GM12878 (cell line): Measurements from ENCODE around the gene ELAVL4. TPM values are rescaled to one million over a fixed set of nuclear protein-coding genes. Genes with fewer than 3 reads are reported as not detected.

Experiments used
- ATAC-seq: fragments of 200-7000 bp; cut with Tn5 transposase; 3 replicates; pipeline ENCODE4 v1.9.1; 2020; ENCODE audit warnings: mild to moderate bottlenecking, moderate library complexity
- BruUV-seq: library from RNA; stranded (reverse); fragments of 400-500 nt; replicated peaks from 2 replicates; lab custom pipeline; 2021; lab: Mats Ljungman, UMichigan
- CTCF ChIA-PET: fragments of 300-600 bp; sonication (Branson Sonifier 250); formaldehyde crosslinking; extraction: SDS; loops from one replicate; lab custom pipeline; 2021; ENCODE audit warnings: inconsistent platforms; lab: Yijun Ruan, JAX
- POLR2A ChIA-PET: fragments of 350-600 bp; formaldehyde crosslinking; extraction: SDS; loops from one replicate; lab custom pipeline; 2021; ENCODE audit warnings: inconsistent platforms; lab: Charles Lee
- RAD21 ChIA-PET: fragments of 300-600 bp; sonication (Branson Sonifier 250); formaldehyde crosslinking; loops from one replicate; lab custom pipeline; 2023; ENCODE audit warnings: antibody characterized with exemption; ENCODE audit not compliant: unreplicated experiment; lab: Charles Lee
- SMC1A ChIA-PET: fragments of 300-600 bp; sonication (Branson Sonifier 250); formaldehyde crosslinking; loops from one replicate; lab custom pipeline; 2023; ENCODE audit not compliant: unreplicated experiment, uncharacterized antibody; lab: Charles Lee
- DNase-seq: peaks from one replicate; pipeline ENCODE4 v3.0.0-alpha.2; 2011; ENCODE audit warnings: low read depth, low spot score
- FAIRE-seq: peaks from 3 replicates; lab custom pipeline; 2011; peaks lifted over from hg19 to GRCh38; lab: Jason Lieb, UNC
- H2AFZ ChIP-seq: 2 replicates; pipeline ENCODE4 v1.6.0; 2011; ENCODE audit warnings: low read depth, low read length, control low read depth; ENCODE audit not compliant: control insufficient read depth
- H3K27ac ChIP-seq: 2 replicates; pipeline ENCODE4 v1.5.1; 2011; ENCODE audit warnings: control low read depth; ENCODE audit not compliant: control insufficient read depth, insufficient read depth
- H3K27me3 ChIP-seq, 2 experiments: replicated peaks in 1 of 2; 2 replicates each; pipeline versions ENCODE4 v1.6.0 to v1.6.1; 2011; ENCODE audit warnings: low read length in 1 of 2; ENCODE audit not compliant: control insufficient read depth in 2 of 2, insufficient read depth in 2 of 2
- H3K36me3 ChIP-seq, 2 experiments: 2 replicates each; pipeline ENCODE4 v1.5.1; 2011; ENCODE audit warnings: low read length in 1 of 2; ENCODE audit not compliant: control insufficient read depth in 2 of 2, insufficient read depth in 2 of 2
- H3K4me1 ChIP-seq: 2 replicates; pipeline ENCODE4 v1.6.1; 2011; ENCODE audit warnings: mild to moderate bottlenecking, low read length, moderate library complexity, mixed read lengths; ENCODE audit not compliant: control insufficient read depth, insufficient read depth
- H3K4me2 ChIP-seq: 2 replicates; pipeline ENCODE4 v1.6.0; 2011; ENCODE audit warnings: control low read depth; ENCODE audit not compliant: control insufficient read depth, insufficient read depth
- H3K4me3 ChIP-seq: fragments of 200-600 bp; sonication (generic); 2 replicates; pipeline ENCODE4 v1.5.1; 2016
- H3K79me2 ChIP-seq: 2 replicates; pipeline ENCODE4 v1.6.0; 2011; ENCODE audit warnings: low read length; ENCODE audit not compliant: control insufficient read depth, insufficient read depth
- H3K9ac ChIP-seq: 2 replicates; pipeline ENCODE4 v1.8.0; 2011; ENCODE audit warnings: low read length, control low read depth, mixed read lengths; ENCODE audit not compliant: control insufficient read depth, insufficient read depth
- H3K9me3 ChIP-seq: replicated peaks from 3 replicates; pipeline ENCODE4 v1.5.1; 2011; ENCODE audit warnings: mild to moderate bottlenecking, low read length; ENCODE audit not compliant: control insufficient read depth, insufficient read depth
- H4K20me1 ChIP-seq: 2 replicates; pipeline ENCODE4 v1.6.0; 2011; ENCODE audit not compliant: control insufficient read depth, insufficient read depth
- NFIC ChIP-seq: IDR thresholded peaks from 2 replicates; pipeline ENCODE4 v1.6.1; 2012; ENCODE audit warnings: low read depth, mild to moderate bottlenecking, inconsistent platforms, low read length, moderate library complexity
- NR2C1 ChIP-seq: fragments of 450-650 bp; IDR thresholded peaks from 2 replicates; pipeline ENCODE4 v1.6.1; 2017; ENCODE audit warnings: antibody characterized with exemption, mild to moderate bottlenecking, moderate library complexity
- SREBF2 ChIP-seq: IDR thresholded peaks from 2 replicates; pipeline ENCODE4 v1.6.1; 2012; ENCODE audit warnings: mild to moderate bottlenecking, low read length
- TBL1XR1 ChIP-seq: IDR thresholded peaks from 2 replicates; pipeline ENCODE4 v1.6.1; 2012; ENCODE audit warnings: low read depth, low read length, improper control_type of control experiment
- WGBS: methylation state at CpG from one replicate; pipeline ENCODE4 v1.1.6; 2016; ENCODE audit warnings: low lambda C conversion rate; ENCODE audit not compliant: insufficient replicate concordance, insufficient coverage; ENCODE audit errors: missing lambda C conversion rate; 5-methylcytosine and 5-hydroxymethylcytosine counted together
- in situ Hi-C: fragments of 300-500 bp; cut with MboI; formaldehyde crosslinking; loops from 9 replicates; pipeline ENCODE4 v1.14.3; 2018; ENCODE audit warnings: mixed read lengths
- intact Hi-C: fragments of 100-400 bp; cut with micrococcal nuclease; formaldehyde crosslinking; loops from one replicate; pipeline ENCODE4 v1.14.2; 2022; ENCODE audit not compliant: unreplicated experiment
- polyA plus RNA-seq, 11 experiments: library from polyadenylated mRNA; depleted of rRNA in 4 of 11; unstranded in 6 of 11; stranded (reverse) in 5 of 11; fragments of >200 nt; fragmentation: Nextera tagmentation in 4 of 11; fragmentation: Illumina TruSeq in 1 of 11; extraction: Ambion mirVana in 4 of 11; extraction: Trizol in 1 of 11; gene quantifications; 1 replicate in 1 of 11; 2 replicates in 10 of 11; pipeline versions ENCODE4 v1.2.1 to v1.2.3, GENCODE V29; 2011 to 2016; ENCODE audit warnings: inconsistent platforms in 2 of 11, missing spikeins in 2 of 11, low read depth in 1 of 11
- total RNA-seq, 4 experiments: library from RNA; depleted of rRNA in 3 of 4; stranded (reverse); fragments of >200 nt in 3 of 4; fragmentation: Illumina TruSeq in 1 of 4; extraction: Trizol in 1 of 4; gene quantifications; 2 replicates each; pipeline versions ENCODE4 v1.2.1 to v1.2.3, GENCODE V29; 2013 to 2021
- TF ChIP-seq, protein P1 (sequence below): fragments of 450-650 bp; IDR thresholded peaks from 2 replicates; pipeline ENCODE4 v1.6.1; 2017; ENCODE audit warnings: mild to moderate bottlenecking, low read depth, inconsistent platforms; ENCODE audit not compliant: poor library complexity, severe bottlenecking
- TF ChIP-seq, protein P2 (sequence below): fragments of 450-650 bp; IDR thresholded peaks from 2 replicates; pipeline ENCODE4 v1.6.1; 2016; ENCODE audit warnings: mild to moderate bottlenecking, moderate library complexity, borderline replicate concordance
- TF ChIP-seq, protein P3 (sequence below): fragments of 150-350 bp; IDR thresholded peaks from 2 replicates; pipeline ENCODE4 v1.6.1; 2016; ENCODE audit warnings: low read depth, low read length

Gene ELAVL4
- total and polyA plus RNA-seq, 10 of the 15 experiments (the other 5 are each of a cell fraction or from before 2014, with no cell fraction given): 0.10 to 0.53 (median 0.17) TPM; not detected in 6

DNA sequence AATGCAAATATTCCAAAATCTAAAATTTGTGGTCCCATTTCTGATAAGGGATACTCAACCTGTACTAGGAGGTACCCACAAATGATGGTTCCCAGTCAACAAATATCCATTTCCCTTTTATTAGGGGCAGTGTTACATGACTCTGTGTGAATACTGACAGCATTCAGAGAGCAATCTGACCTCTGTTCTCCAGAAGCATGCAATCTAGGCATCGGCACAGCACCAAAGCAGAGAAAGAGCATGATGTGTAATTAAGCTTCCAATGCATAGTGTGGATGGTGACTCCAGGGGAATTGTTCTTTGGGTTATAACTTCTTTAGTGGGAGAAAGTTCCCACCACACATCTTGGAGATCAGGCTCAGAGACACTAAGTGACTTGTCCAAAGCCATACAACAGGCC lies 71.6 kb downstream of the ELAVL4 start (continued):
- TF ChIP-seq, protein P1, sequence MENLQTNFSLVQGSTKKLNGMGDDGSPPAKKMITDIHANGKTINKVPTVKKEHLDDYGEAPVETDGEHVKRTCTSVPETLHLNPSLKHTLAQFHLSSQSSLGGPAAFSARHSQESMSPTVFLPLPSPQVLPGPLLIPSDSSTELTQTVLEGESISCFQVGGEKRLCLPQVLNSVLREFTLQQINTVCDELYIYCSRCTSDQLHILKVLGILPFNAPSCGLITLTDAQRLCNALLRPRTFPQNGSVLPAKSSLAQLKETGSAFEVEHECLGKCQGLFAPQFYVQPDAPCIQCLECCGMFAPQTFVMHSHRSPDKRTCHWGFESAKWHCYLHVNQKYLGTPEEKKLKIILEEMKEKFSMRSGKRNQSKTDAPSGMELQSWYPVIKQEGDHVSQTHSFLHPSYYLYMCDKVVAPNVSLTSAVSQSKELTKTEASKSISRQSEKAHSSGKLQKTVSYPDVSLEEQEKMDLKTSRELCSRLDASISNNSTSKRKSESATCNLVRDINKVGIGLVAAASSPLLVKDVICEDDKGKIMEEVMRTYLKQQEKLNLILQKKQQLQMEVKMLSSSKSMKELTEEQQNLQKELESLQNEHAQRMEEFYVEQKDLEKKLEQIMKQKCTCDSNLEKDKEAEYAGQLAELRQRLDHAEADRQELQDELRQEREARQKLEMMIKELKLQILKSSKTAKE: no peak

DNA sequence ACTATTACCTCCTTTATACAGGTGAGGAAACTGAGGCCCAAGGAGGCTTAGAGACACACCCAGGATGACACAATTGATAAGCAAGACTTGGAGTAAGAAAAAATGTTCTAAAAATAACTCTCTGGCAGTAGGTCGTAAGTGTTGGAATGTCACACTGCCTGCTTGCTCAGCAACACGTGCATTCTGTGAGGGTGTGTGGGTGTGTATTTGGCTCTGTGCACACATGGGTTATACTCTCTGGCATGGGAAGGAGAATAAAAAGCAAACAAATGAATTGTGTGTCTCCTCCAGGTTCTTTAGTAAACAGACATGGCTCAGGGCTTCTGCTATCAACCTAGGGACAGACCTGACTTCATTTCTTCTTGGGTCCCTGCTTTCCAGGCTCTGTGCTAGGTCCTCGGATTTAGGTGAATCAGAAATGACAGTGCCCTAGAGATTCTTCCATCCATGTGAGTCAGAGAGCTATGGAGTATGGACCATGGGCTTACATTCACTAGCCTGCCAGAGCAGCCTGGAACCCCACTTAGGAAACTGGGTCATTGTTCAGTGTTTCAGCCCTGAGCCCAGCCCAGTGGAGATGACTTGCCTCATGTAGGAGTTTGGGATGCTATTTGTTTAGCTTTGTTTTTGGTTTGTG lies 72.4 kb downstream of the ELAVL4 start:
- in situ Hi-C loops: no loop called here
- Histone ChIP-seq H2AFZ (no peak overlapping the region), H3K79me2 (no peaks in the 10 kb centered on the region), H3K9me3 (no peaks in the 10 kb centered on the region), H3K9ac (no peak overlapping the region), H3K27ac (no peak overlapping the region), H3K4me1 (no peaks in the 10 kb centered on the region), H3K27me3 (no peaks in the 10 kb centered on the region; a peak in 1 of 4 replicates), H3K4me2 (no peak overlapping the region), H3K4me3 (no peak overlapping the region), H3K36me3 (no peaks in the 10 kb centered on the region), H4K20me1 (no peaks in the 10 kb centered on the region)
- ChIA-PET POLR2A (no interaction called here), RAD21 (no interaction called here), CTCF (no interaction called here), SMC1A (no interaction called here)
- TF ChIP-seq SREBF2 (no peak), NR2C1 (no peak), NFIC (no peak), TBL1XR1 (no peak)
- TF ChIP-seq, protein P2, sequence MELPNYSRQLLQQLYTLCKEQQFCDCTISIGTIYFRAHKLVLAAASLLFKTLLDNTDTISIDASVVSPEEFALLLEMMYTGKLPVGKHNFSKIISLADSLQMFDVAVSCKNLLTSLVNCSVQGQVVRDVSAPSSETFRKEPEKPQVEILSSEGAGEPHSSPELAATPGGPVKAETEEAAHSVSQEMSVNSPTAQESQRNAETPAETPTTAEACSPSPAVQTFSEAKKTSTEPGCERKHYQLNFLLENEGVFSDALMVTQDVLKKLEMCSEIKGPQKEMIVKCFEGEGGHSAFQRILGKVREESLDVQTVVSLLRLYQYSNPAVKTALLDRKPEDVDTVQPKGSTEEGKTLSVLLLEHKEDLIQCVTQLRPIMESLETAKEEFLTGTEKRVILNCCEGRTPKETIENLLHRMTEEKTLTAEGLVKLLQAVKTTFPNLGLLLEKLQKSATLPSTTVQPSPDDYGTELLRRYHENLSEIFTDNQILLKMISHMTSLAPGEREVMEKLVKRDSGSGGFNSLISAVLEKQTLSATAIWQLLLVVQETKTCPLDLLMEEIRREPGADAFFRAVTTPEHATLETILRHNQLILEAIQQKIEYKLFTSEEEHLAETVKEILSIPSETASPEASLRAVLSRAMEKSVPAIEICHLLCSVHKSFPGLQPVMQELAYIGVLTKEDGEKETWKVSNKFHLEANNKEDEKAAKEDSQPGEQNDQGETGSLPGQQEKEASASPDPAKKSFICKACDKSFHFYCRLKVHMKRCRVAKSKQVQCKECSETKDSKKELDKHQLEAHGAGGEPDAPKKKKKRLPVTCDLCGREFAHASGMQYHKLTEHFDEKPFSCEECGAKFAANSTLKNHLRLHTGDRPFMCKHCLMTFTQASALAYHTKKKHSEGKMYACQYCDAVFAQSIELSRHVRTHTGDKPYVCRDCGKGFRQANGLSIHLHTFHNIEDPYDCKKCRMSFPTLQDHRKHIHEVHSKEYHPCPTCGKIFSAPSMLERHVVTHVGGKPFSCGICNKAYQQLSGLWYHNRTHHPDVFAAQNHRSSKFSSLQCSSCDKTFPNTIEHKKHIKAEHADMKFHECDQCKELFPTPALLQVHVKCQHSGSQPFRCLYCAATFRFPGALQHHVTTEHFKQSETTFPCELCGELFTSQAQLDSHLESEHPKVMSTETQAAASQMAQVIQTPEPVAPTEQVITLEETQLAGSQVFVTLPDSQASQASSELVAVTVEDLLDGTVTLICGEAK: no peak
- TF ChIP-seq, protein P3, sequence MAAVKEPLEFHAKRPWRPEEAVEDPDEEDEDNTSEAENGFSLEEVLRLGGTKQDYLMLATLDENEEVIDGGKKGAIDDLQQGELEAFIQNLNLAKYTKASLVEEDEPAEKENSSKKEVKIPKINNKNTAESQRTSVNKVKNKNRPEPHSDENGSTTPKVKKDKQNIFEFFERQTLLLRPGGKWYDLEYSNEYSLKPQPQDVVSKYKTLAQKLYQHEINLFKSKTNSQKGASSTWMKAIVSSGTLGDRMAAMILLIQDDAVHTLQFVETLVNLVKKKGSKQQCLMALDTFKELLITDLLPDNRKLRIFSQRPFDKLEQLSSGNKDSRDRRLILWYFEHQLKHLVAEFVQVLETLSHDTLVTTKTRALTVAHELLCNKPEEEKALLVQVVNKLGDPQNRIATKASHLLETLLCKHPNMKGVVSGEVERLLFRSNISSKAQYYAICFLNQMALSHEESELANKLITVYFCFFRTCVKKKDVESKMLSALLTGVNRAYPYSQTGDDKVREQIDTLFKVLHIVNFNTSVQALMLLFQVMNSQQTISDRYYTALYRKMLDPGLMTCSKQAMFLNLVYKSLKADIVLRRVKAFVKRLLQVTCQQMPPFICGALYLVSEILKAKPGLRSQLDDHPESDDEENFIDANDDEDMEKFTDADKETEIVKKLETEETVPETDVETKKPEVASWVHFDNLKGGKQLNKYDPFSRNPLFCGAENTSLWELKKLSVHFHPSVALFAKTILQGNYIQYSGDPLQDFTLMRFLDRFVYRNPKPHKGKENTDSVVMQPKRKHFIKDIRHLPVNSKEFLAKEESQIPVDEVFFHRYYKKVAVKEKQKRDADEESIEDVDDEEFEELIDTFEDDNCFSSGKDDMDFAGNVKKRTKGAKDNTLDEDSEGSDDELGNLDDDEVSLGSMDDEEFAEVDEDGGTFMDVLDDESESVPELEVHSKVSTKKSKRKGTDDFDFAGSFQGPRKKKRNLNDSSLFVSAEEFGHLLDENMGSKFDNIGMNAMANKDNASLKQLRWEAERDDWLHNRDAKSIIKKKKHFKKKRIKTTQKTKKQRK: no peak
- FAIRE-seq: no peak
- no peak for DNase-seq
- intact Hi-C loops: no loop called here
- WGBS: 14% methylated on average over 3 of the region's 3 CpGs
- no peak for ATAC-seq
- no TSS peak for BruUV-seq
